Stimulated activated CD8-positive, alpha-beta memory T cell treated with anti-CD3 and anti-CD28 coated beads, Interleukin-2, amount 100 ng/mL, for 1 hour (primary cell): ENCODE results near the gene CDKL5.

ENCODE experiments used
- DNase-seq, 2 donors: peaks; one replicate each; pipeline ENCODE4 v3.0.0-alpha.2; 2020; ENCODE audit warnings: low read depth in 2 of 2

Gene CDKL5

GRCh38 chrX:18457000-18457399 is 31.6 kb downstream of the CDKL5 start:
- no peak for DNase-seq

- no peak for DNase-seq
Observed at GRCh38 chrX:18461431-18461830, 36.0 kb downstream of the CDKL5 start.

GRCh38 chrX:18464499-18464898 is 39.1 kb downstream of the CDKL5 start:
- DNase-seq = no peak

- DNase-seq = no peak
Observed at GRCh38 chrX:18465051-18465450, 39.6 kb downstream of the CDKL5 start.

- no peak for DNase-seq
Observed at GRCh38 chrX:18468599-18468998, 43.2 kb downstream of the CDKL5 start.

- DNase-seq = no peak
Observed at GRCh38 chrX:18471296-18471695, 45.9 kb downstream of the CDKL5 start.

- DNase-seq = no peak
Observed at GRCh38 chrX:18490806-18491555, 65.6 kb downstream of the CDKL5 start.

- no peak for DNase-seq
Observed at GRCh38 chrX:18491587-18492340, 66.4 kb downstream of the CDKL5 start.

- DNase-seq = no peak
Observed at GRCh38 chrX:18534949-18535348, 109.5 kb downstream of the CDKL5 start.

- no peak for DNase-seq
Observed at GRCh38 chrX:18537068-18537467, 111.7 kb downstream of the CDKL5 start.

- DNase-seq = no peak
Observed at GRCh38 chrX:18537524-18537923, 112.1 kb downstream of the CDKL5 start.

GRCh38 chrX:18542131-18542530 is 116.7 kb downstream of the CDKL5 start:
- no peak for DNase-seq

- no peak for DNase-seq
Observed at GRCh38 chrX:18542905-18543304, 117.5 kb downstream of the CDKL5 start.

- DNase-seq = no peak
Observed at GRCh38 chrX:18543738-18544137, 118.3 kb downstream of the CDKL5 start.

GRCh38 chrX:18545771-18546170 is 120.4 kb downstream of the CDKL5 start:
- DNase-seq = no peak

GRCh38 chrX:18548996-18549395 is 123.6 kb downstream of the CDKL5 start:
- no peak for DNase-seq

GRCh38 chrX:18549643-18550042 is 124.2 kb downstream of the CDKL5 start:
- DNase-seq = no peak

GRCh38 chrX:18557879-18558278 is 132.5 kb downstream of the CDKL5 start:
- no peak for DNase-seq

GRCh38 chrX:18558799-18559198 is 133.4 kb downstream of the CDKL5 start:
- DNase-seq = no peak

- DNase-seq = no peak
Observed at GRCh38 chrX:18561020-18561419, 135.6 kb downstream of the CDKL5 start.

GRCh38 chrX:18565727-18566126 is 140.3 kb downstream of the CDKL5 start:
- DNase-seq = no peak

- no peak for DNase-seq
Observed at GRCh38 chrX:18566748-18567147, 141.3 kb downstream of the CDKL5 start.

- no peak for DNase-seq
Observed at GRCh38 chrX:18573556-18573955, 148.1 kb downstream of the CDKL5 start.
